ENCODE results near the gene PHF2.
"Not testable (repeated sequence)": the region's sequence is repeated elsewhere in the genome, so short reads cannot be mapped to it uniquely, and the experiment has no call there.

PHF2 gene

GRCh38 chr9:93668261-93668871 is 92.0 kb downstream of the PHF2 start:
- TF ChIP-seq, protein P1, sequence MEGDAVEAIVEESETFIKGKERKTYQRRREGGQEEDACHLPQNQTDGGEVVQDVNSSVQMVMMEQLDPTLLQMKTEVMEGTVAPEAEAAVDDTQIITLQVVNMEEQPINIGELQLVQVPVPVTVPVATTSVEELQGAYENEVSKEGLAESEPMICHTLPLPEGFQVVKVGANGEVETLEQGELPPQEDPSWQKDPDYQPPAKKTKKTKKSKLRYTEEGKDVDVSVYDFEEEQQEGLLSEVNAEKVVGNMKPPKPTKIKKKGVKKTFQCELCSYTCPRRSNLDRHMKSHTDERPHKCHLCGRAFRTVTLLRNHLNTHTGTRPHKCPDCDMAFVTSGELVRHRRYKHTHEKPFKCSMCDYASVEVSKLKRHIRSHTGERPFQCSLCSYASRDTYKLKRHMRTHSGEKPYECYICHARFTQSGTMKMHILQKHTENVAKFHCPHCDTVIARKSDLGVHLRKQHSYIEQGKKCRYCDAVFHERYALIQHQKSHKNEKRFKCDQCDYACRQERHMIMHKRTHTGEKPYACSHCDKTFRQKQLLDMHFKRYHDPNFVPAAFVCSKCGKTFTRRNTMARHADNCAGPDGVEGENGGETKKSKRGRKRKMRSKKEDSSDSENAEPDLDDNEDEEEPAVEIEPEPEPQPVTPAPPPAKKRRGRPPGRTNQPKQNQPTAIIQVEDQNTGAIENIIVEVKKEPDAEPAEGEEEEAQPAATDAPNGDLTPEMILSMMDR (IDR thresholded peaks at IDR 0.05; ENCODE audit: low read length, missing control alignments) = no peak
- DNase-seq (ENCODE audit: low read depth) = no peak
- H3K4me3 ChIP-seq (replicated peaks; ENCODE audit: low read depth, low read length) = no peak overlapping the region

DNA sequence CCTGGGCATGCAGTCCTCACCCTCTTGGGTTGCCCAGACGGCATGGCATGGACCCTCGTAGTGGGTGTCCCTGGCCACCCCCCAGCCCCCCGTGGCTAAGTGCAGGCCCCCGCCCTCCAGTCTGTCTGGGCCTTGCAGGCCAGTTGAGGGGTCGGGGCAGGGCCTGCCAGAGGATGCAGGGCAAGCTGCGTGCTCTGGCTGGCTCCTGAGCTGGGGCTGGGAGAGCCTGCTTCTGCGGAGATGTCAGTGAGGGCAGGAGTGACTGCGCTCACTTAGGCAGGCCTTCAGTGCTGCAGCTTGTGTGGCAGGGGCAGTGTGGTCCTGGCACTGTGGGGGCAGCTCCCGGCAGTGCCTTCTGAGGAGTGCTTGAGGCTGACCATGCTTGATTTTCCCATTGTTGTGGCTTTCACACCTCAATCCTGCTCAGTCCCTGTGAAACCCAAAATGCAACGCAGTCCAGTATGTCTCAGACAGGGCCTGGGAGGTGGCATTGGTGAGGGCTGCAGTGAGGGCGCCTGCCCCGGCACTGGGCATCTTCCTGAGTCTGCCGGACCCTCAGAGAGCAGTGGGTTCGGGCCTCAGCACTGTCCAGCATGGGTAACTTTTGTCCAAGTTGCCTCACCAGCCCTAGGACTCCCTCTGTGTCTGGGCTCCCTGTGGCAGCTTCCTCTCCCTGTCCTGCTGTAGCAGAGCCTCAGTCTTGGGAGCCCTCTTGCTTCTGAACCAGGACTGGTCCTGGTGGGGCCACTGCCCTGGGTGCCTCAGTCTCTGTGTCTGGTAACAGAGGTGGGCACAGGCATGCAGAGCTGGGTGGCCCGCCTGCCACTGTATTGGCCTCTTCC is 93.0 kb downstream of the PHF2 start:
- TF ChIP-seq, protein P1 (IDR thresholded peaks at IDR 0.05; ENCODE audit: low read length, missing control alignments) = no peak
- H3K4me3 ChIP-seq (replicated peaks; ENCODE audit: low read depth, low read length) = no peak overlapping the region
- DNase-seq (ENCODE audit: low read depth) = no peak

DNA sequence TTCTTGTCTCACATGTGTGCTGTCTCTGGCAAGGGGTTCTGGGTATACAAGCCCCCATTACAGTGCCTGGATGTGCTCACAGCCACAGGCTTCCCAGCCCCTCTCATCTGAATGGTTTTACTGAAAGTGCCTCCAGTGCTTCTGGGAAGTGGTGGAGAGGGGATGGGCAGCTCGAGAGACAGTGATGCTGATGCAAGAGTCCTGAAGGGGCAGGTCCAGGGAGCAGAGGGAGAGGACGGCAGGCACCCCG is 93.5 kb downstream of the PHF2 start:
- no peak overlapping the region for H3K4me3 ChIP-seq (replicated peaks; ENCODE audit: low read depth, low read length)
- no peak for DNase-seq (ENCODE audit: low read depth)
- TF ChIP-seq, protein P1 (IDR thresholded peaks at IDR 0.05; ENCODE audit: low read length, missing control alignments) = no peak

DNA sequence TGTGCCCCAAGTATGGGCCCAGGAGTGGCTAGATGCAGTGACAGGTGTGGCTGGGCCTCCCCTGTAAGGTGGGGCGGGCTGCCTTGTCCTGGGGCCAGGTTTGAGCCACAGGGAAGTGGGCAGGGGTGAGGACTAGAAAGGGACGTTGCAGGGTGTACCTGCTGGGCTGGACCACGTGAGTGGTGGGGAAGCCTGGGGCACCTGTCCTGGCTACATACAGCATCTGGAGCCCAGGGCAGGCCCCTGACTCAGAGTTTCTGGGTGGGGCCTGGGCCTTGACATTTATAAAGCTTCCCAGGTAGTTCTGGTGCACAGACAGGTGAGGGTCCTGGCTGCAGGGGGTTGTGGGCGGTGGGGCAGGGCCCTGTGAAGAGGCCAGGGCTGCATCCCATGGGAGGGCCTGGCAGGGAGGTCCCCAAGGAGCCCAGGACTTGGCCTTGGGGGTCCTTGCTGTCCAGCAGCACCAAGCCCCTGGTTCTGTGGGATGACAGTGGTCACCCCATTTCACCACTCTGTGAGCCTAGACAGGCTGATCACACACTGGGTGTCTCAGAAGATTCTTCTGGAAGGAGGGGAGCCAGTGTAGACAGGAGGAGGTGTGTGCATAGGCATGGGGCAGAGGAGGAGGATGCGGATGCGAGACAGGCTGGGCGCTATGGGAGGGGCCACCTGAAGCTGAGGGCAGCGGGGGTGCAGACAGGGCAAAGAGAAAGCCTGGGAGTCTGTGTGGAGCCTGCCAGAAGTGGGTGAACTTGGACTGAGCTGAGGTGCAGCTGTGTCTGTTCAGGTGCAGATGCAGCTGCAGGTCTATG is 94.0 kb downstream of the PHF2 start:
- H3K4me3 ChIP-seq (replicated peaks; ENCODE audit: low read depth, low read length) = no peak overlapping the region
- TF ChIP-seq, protein P1 (IDR thresholded peaks at IDR 0.05; ENCODE audit: low read length, missing control alignments) = no peak
- DNase-seq (ENCODE audit: low read depth) = peak; percentile 50

- DNase-seq (ENCODE audit: low read depth) = no peak
- TF ChIP-seq, protein P1 (IDR thresholded peaks at IDR 0.05; ENCODE audit: low read length, missing control alignments) = no peak
- no peak overlapping the region for H3K4me3 ChIP-seq (replicated peaks; ENCODE audit: low read depth, low read length)
These were observed 94.6 kb downstream of the PHF2 start for GRCh38 chr9:93671020-93671338.

DNA sequence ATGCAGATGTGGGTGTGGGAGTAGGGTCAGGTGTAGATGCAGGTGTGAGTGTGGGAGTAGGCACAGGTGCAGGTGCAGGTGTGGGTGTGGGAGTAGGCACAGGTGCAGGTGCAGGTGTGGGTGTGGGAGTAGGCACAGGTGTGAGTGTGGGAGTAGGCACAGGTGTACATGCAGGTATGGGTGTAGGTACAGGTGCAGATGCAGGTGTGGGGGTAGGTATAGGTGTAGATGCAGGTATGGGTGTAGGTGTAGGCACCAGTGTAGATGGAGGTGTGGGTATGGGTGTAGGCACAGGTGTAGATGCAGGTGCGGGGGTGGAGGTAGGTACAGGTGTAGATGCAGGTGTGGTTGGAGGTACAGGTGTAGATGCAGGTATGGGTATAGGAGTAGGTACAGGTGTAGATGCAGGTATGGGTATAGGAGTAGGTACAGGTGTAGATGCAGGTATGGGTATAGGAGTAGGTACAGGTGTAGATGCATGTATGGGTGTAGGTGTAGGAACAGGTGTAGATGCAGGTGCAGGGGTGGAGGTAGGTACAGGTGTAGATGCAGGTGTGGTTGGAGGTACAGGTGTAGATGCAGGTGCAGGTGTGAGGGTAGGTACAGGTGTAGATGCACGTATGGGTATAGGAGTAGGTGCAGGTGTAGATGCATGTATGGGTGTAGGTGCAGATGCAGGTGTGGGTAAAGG is 96.1 kb downstream of the PHF2 start:
- H3K4me3 ChIP-seq (replicated peaks; ENCODE audit: low read depth, low read length); DNase-seq (ENCODE audit: low read depth): not testable (repeated sequence)

Measured in fibroblast of pulmonary artery (primary cell).